ENCODE data around the gene CYP11A1. TPM values are rescaled to one million over a fixed set of nuclear protein-coding genes. Genes with fewer than 3 reads are reported as not detected.

CYP11A1 gene
- total RNA-seq, 1 donor from 2014 or later: 2.0 TPM

DNA sequence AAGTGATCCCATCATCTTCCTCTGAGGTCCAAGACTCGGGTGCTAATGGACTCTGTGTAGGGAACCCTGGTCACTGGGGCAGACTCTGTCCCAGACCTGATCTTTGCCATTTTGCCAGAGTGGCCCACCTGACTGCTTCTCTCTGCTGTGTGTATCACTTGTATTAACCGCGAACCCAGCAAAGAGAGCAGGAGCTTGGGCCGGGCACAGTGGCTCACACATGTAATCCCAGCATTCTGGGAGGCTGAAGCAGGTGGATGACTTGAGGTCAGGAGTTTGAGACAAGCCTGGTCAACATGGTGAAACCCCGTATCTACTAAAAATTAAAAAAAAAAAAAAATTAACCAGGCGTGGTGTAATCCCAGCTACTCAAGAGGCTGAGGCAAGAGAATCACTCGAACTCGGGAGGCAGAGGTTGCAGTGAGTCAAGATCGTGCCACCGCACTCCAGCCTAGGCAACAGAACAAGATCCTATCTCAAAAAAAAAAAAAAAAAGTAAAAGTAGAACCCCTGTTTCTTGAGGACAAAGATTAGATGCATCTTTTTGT lies 32.9 kb upstream of the CYP11A1 start:
- no peak overlapping the region for H3K27ac Mint-ChIP-seq
- H3K27me3 Mint-ChIP-seq: peaks cover 16% of the 10 kb centered on the region
- H3K36me3 Mint-ChIP-seq (ENCODE audit: insufficient read depth): no peaks in the 10 kb centered on the region
- no peak overlapping the region for H3K4me3 Mint-ChIP-seq (ENCODE audit: low read depth)
- DNase-seq (ENCODE audit: low spot score, unreplicated experiment): no peak
- H3K4me1 Mint-ChIP-seq (ENCODE audit: low read depth): peaks cover 7% of the 10 kb centered on the region
- no peaks in the 10 kb centered on the region for H3K9me3 Mint-ChIP-seq (ENCODE audit: low read depth)
- TF ChIP-seq, protein P1, sequence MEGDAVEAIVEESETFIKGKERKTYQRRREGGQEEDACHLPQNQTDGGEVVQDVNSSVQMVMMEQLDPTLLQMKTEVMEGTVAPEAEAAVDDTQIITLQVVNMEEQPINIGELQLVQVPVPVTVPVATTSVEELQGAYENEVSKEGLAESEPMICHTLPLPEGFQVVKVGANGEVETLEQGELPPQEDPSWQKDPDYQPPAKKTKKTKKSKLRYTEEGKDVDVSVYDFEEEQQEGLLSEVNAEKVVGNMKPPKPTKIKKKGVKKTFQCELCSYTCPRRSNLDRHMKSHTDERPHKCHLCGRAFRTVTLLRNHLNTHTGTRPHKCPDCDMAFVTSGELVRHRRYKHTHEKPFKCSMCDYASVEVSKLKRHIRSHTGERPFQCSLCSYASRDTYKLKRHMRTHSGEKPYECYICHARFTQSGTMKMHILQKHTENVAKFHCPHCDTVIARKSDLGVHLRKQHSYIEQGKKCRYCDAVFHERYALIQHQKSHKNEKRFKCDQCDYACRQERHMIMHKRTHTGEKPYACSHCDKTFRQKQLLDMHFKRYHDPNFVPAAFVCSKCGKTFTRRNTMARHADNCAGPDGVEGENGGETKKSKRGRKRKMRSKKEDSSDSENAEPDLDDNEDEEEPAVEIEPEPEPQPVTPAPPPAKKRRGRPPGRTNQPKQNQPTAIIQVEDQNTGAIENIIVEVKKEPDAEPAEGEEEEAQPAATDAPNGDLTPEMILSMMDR (IDR thresholded peaks at IDR 0.05; ENCODE audit: unreplicated experiment): no peak

DNA sequence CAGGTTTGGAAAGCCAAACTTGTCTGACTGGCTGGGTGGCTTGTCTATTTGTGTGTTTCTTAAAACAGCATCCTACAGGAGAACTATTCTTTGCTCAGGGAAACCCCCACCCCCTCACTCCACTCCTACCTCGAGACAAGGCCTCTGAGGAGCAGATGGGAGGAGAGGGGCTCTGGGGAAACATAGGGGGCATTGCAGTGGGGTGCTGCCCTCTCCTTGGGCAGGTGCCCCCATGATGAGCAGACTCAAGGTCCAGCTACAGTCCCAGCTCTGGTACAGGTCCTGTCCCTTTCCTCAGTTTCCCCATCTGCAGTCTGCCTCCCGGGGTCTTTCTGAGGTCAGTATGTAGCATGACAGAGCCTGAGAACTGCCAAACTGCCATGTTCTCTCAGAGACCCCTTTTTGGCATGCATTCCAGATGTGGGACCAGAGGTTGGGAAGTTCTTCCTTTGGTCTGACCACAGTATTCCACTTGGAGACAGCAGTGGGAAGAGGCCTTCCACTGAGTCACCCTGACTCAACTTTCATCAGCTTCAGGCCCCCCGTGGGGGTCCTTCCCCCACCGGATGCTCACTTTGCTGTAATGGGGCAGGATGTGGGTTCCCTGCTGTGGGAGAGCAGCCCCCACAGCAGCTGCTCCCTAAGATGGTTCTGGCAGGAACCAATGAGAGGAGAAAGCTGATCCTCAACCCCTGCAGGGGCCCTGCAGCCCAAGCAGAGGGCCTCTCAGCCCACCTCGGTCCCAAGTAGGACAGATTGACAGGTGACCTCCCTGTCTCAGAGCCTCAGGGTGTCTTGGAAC lies 32.3 kb upstream of the CYP11A1 start:
- Mint-ChIP-seq H3K36me3 (ENCODE audit: insufficient read depth) (no peaks in the 10 kb centered on the region), H3K27me3 (peaks cover 20% of the 10 kb centered on the region), H3K4me1 (ENCODE audit: low read depth) (peaks cover 7% of the 10 kb centered on the region), H3K27ac (no peak overlapping the region), H3K9me3 (ENCODE audit: low read depth) (no peaks in the 10 kb centered on the region), H3K4me3 (ENCODE audit: low read depth) (no peak overlapping the region)
- DNase-seq (ENCODE audit: low spot score, unreplicated experiment): no peak
- TF ChIP-seq, protein P1 (IDR thresholded peaks at IDR 0.05; ENCODE audit: unreplicated experiment): no peak

DNA sequence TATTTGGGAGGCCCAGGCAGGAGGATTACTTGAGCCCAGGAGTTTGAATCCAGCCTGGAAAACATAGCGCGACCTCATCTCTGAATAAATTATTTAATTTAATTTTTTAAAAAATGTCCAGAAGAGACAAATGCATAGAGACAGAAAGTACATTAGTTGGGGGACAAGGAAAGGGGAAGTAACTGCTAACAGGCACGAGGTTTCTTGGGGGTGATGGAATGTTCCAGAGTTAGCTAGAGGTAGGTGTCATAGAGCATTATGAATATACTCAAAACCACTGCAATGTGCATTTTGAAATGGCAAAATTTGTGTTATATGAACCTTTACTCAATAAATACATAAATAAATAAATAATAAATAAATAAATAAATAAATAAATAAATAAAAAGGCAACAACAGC lies 31.7 kb upstream of the CYP11A1 start:
- TF ChIP-seq, protein P1 (IDR thresholded peaks at IDR 0.05; ENCODE audit: unreplicated experiment): no peak
- H3K27ac Mint-ChIP-seq: no peak overlapping the region
- H3K9me3 Mint-ChIP-seq (ENCODE audit: low read depth): no peaks in the 10 kb centered on the region
- H3K36me3 Mint-ChIP-seq (ENCODE audit: insufficient read depth): no peaks in the 10 kb centered on the region
- H3K4me1 Mint-ChIP-seq (ENCODE audit: low read depth): peaks cover 7% of the 10 kb centered on the region
- no peak overlapping the region for H3K4me3 Mint-ChIP-seq (ENCODE audit: low read depth)
- peaks cover 26% of the 10 kb centered on the region for H3K27me3 Mint-ChIP-seq
- no peak for DNase-seq (ENCODE audit: low spot score, unreplicated experiment)

DNA sequence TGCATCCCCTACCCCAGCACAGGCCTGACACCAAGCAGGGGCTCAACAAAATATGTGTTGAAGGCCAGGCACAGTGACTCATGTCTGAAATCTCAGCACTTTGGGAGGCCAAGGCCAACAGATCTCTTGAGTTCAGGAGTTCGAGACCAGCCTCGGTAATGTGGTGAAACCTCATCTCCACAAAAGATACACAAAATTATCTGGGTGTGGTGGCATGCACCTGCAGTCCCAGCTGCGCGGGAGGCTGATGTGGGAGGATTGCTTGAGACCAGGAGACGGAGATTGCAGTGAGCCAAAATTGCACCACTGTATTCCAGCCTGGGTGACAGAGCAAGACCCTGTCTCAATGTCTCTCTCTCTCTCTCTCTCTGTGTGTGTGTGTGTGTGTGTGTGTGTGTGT lies 30.7 kb upstream of the CYP11A1 start:
- Mint-ChIP-seq H3K4me1 (ENCODE audit: low read depth) (peaks cover 7% of the 10 kb centered on the region), H3K36me3 (ENCODE audit: insufficient read depth) (no peaks in the 10 kb centered on the region), H3K4me3 (ENCODE audit: low read depth) (no peak overlapping the region), H3K27ac (no peak overlapping the region), H3K9me3 (ENCODE audit: low read depth) (no peaks in the 10 kb centered on the region), H3K27me3 (peaks cover 35% of the 10 kb centered on the region)
- no peak for DNase-seq (ENCODE audit: low spot score, unreplicated experiment)
- TF ChIP-seq, protein P1 (IDR thresholded peaks at IDR 0.05; ENCODE audit: unreplicated experiment): no peak

DNA sequence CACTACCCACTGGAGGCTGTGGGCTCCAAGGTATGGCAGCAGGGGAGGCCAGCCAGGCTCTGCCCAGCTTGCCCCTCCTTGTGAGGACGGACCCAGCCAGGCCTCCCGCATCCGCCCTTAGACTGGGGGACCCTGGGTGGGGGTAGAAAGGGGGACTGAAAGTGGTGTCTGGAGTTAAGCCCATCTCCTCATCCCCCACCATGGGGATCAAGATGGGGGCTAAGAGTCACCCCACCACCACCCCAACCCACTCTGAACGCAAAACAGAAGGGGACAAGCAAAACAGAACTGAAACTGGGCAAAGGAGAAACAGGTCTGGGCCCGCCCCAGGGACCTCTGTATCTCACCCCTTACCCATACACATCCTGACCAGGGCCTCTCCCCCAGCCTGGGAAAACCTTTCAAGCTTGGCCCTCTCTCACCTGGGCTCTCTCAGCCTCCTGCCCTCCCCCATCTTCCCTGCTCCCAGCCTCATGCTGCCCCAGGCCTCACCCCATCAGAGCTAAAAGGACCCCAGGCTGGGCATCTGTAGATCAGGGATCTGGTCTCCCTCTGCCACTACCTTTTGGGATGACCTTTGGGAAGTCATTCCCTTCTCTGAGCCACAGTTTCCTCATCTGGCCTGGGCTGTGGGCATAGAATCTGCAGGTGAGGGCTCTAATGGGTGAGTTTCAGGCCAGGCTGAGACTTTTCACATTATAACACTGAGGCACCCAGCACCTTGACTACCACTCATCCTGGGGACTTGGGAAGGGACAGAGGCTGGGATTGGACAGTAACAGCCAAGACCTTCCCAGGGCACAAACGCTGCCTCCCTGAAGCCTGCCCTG lies 30.0 kb upstream of the CYP11A1 start:
- H3K27ac Mint-ChIP-seq: peak overlapping the region; percentile 24
- peaks cover 7% of the 10 kb centered on the region for H3K4me1 Mint-ChIP-seq (ENCODE audit: low read depth)
- peaks cover 40% of the 10 kb centered on the region for H3K27me3 Mint-ChIP-seq
- no peaks in the 10 kb centered on the region for H3K9me3 Mint-ChIP-seq (ENCODE audit: low read depth)
- TF ChIP-seq, protein P1 (IDR thresholded peaks at IDR 0.05; ENCODE audit: unreplicated experiment): no peak
- DNase-seq (ENCODE audit: low spot score, unreplicated experiment): no peak
- no peak overlapping the region for H3K4me3 Mint-ChIP-seq (ENCODE audit: low read depth)
- no peaks in the 10 kb centered on the region for H3K36me3 Mint-ChIP-seq (ENCODE audit: insufficient read depth)

Data from progenitor cell of endocrine pancreas (in vitro differentiated cells).